Stimulated activated CD4-positive, alpha-beta T cell treated with anti-CD3 and anti-CD28 coated beads, Interleukin-15, amount 100 ng/mL, for 1 hour (primary cell): Measurements from ENCODE around the gene PTPRN2.
"Not testable (repeated sequence)": the region's sequence is repeated elsewhere in the genome, so short reads cannot be mapped to it uniquely, and the experiment has no call there.

Experiments
- DNase-seq, 2 donors: peaks; one replicate each; pipeline ENCODE4 v3.0.0-alpha.2; 2020; ENCODE audit warnings: low read depth in 1 of 2, low spot score in 1 of 2

The PTPRN2 gene

DNA sequence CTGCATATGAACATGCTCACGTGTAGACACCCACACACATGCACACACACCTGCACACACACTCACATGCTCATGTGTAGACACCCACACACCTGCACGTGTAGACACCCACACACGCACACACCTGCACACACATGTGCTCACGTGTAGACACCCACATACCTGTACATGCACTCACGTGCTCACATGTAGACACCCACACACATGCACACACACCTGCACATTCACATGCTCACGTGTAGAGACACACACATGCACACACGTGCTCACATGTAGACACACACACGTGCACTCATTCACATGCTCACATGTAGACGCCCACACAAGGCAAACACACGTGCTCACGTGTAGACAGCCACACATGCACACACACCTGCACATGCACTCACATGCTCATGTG, 275.8 kb downstream of the PTPRN2 start:
- no peak for DNase-seq

DNA sequence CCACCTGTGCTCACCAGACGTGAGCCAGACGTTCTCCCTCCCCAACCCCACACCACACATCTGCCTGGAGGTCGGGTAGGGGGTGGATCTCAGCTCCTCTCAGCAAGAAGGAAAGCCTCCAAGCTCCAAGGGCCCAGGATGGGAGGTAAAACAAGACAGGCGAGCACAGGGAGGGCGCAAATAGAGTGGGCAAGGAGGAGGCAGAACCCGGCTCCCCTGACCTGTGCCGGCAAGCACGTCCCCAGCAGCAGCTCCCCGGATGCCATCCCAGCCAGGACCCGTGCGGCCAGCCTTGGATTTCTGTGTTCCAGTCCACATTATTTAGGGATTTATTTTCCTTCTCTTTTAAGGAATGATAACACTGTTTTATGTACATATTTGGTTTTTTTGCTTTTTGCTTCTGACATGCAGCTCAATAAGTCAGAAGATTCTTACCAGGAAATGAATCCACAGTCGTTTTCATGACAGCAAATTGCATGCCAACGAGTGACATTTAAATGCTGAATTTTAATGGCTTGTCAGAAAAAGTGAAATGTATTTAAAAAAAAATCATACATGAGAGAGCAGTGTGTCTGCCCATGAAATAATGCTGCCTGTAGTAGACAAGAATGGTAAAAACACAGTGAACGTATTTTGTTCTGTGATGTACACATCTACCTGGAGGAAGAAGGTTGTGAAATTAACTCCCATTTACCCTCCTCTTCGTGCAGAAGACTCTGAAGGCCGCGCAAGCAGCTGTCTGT, 276.5 kb downstream of the PTPRN2 start:
- no peak for DNase-seq

GRCh38 chr7:158309868-158310763, 277.5 kb downstream of the PTPRN2 start:
- no peak for DNase-seq

DNA sequence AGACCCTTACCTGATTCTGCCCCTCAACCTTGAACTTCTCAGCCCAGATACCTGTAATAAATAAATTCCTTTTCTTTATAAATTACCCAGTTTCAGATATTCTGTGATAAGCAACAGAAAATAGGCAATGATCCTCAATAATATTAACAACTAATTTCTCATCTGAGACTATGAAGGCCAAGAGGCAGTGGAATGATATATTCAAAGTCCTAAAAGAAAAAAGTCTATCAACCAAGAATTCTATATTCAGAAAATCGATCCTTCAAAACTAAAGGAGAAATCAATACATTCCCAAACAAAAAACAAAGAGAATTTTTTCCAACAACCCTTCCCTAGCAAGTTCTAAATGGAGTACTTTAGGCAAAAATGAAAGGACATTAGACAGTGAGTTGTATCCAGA, 279.6 kb downstream of the PTPRN2 start:
- no peak for DNase-seq

- DNase-seq, result not testable (repeated sequence)
These were observed 283.6 kb downstream of the PTPRN2 start for GRCh38 chr7:158304072-158304471.

DNA sequence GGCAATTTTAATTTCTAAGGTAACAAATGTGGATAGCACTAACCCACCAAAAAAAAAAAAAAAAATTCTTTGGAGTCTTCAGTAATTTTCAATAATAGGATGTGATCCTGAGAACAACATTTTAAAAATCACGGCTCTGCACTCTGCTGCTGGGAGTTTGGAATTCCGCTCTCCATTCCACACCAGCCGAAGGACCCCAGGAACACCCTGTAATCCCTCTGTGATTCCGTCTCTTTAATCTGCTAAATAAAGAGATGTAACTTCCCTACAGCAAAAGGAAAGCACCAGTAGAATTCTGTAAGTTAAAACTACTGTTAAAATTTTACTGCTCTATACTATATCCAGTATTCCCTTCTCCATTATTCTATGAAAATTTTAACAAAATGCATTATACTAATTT, 284.5 kb downstream of the PTPRN2 start:
- DNase-seq, result no peak

GRCh38 chr7:158302274-158303070, 285.2 kb downstream of the PTPRN2 start:
- no peak for DNase-seq

- DNase-seq, result no peak
These were observed 286.4 kb downstream of the PTPRN2 start for GRCh38 chr7:158301207-158301606.

DNA sequence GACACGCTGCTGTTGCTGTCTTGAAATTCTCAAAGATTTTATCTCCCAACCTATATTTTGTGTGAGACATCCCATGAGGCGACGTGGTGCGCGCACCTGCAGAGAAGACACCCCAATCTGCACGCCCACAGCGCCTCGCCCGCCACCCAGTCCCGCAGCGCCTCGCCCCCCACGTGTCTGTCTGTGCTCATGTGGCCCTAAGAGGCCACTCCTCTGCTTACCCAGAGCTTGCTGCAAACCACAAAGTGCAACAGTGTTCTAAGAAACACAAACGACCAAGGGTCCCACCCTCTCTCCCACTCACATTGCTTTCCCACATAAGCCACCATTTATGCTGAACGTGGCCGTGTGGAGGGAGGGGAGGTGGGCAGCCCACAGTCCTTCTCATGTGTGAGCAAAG, 287.2 kb downstream of the PTPRN2 start:
- no peak for DNase-seq

GRCh38 chr7:158299607-158300006, 288.0 kb downstream of the PTPRN2 start:
- DNase-seq, result no peak

GRCh38 chr7:158296798-158297104, 290.9 kb downstream of the PTPRN2 start:
- no peak for DNase-seq

DNA sequence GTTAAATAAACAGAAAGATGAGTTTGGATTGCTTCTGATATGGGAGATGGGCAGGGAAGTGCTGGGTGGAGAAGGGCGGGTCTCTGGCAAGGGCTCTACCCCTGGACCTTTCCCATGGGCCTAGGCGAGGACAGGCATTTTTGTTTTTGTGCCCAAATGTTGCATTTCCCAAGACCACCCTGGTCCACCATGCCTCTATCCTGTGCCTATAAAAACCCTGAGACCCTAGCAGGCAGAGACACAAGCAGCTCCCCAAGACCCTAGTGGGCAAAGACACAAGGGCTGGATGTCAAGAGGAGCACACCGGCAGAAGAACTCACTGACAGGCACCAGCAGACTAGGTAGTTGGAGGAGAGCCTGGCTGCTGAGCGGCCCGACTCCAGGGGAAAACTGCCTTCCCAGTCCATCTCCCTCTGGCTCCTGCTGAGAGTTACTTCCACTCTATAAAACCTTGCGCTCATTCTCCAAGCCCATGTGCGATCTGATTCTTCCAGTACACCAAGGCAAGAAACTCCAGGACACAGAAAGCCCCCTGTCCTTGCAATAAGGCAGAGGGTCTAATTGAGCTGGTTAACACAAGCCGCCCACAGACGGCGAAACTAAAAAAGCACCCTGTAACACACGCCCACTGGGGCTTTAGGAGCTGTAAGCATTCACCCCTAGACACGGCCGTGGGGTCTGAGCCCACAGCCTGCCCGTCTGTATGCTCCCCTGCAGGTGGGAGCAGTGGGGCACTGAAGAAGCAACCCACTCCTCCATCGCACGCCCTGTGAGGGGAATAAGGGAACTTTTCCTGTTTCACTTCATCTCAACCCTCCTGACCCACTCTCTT, 291.4 kb downstream of the PTPRN2 start:
- DNase-seq, result no peak

DNA sequence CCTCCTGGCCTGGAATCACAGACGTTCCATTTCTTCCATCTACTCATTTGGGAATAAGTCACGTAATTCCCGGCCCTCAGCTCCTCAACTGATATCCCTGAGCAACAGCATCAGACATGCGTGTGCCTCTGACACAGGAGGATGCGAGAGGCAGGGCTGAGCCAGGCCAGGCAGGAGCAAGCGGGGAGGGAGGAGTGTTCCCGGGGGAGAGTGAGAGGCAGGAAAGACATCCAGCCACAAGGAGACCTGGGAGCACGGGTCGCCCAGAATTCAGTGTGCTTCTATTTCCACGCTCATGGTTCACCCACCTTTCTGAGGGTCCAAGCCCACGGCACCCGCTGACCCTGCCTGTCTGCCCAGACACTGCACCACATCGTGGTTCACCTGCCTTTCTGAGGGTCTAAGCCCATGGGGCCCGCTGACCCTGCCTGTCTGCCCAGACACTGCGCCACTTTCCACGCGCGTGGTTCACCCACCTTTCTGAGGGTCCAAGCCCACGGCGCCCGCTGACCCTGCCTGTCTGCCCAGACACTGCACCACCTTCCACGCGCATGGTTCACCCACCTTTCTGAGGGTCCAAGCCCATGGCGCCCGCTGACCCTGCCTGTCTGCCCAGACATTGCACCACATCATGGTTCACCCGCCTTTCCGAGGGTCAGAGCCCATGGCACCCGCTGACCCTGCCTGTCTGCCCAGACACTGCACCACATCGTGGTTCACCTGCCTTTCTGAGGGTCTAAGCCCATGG, 293.0 kb downstream of the PTPRN2 start:
- DNase-seq, result not testable (repeated sequence)

- DNase-seq, result no peak
These were observed 294.7 kb downstream of the PTPRN2 start for GRCh38 chr7:158292948-158293347.

- DNase-seq, result no peak
These were observed 295.6 kb downstream of the PTPRN2 start for GRCh38 chr7:158291998-158292397.

DNA sequence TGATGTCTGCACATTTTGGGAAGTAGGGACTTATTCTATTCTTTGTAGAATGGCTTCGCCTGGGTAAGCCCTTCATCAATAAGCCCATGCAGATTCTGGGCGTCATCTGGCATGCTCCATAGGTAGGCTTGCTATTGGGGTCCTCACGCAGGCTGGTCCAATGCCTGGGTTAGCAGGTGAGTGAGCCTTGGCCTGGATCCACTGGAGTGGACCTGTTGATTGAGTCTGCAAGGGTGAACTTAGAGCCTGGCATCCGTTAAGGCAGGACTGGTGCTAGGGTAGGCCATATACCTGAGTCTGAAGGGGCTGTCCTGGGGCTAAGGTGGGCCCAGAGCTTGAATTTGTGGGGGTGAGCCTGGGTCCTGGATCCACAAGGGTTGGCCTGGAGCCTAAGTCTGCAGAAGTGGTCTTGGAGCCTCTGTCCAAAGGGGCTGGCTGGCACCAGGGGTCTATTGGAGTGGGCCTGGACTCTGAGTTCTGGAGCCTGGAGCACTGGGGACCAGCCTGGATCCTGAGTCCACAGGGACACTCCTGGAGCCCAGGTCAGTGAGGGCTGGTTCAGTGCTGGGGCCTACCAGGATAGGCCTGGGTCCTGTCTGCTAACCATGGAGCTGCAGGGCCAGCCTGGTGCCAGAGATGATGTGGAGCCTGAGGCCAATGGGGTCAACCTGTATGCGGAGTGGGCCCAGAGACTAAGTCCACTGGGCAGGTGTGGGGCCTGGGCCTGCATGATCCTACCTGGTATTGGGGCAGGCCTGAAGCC, 297.7 kb downstream of the PTPRN2 start:
- DNase-seq, result no peak

DNA sequence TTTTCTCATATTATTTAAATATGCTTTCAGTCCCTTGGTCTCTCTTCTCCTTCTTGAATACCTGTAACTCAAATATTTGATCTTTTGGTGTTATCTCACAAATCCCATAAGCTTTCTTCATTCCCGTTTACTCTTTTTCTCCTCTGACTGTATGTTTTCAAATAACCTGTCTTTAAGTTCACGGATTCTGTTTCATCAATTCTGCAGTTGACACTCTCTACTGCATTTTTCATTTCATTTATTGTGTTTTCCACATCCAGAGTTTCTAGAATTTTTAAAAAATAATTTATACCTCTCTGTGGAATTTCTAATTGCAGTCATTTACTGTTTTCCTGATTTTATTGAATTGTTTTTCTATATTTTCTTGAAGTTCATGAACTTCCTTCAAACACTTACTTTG, 298.4 kb downstream of the PTPRN2 start:
- DNase-seq, result no peak

DNA sequence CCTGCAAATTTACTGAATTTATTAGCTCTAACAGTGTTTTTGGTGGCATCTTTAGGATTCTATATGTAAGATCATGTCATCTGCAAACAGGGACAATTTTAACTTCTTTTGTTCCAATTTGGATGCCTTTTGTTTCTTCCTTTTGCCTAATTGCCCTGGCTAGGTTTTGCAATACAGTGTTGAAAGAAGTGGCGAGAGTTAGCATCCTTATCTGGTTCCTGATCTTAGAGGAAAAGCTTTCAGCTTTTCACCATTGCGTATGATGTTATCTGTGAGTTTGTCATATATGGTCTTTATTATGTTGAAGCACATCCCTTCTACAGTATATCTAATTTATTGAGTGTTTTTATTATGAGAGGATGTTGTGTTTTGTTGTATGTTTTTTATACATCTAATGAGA, 301.4 kb downstream of the PTPRN2 start:
- no peak for DNase-seq

GRCh38 chr7:158285383-158285770, 302.2 kb downstream of the PTPRN2 start:
- no peak for DNase-seq
